Esophagus squamous epithelium (tissue), 4 donors: ENCODE data around the gene THOC1.

Source experiments
- CTCF ChIP-seq, 6 experiments: fragments of 450-650 bp in 4 of 6; fragments of 200-600 bp in 2 of 6; sonication (generic) in 2 of 6; IDR thresholded peaks; one replicate each; pipeline ENCODE4 v1.5.1; 2016 to 2019; ENCODE audit warnings: antibody characterized with exemption in 6 of 6, mild to moderate bottlenecking in 4 of 6, moderate library complexity in 4 of 6
- POLR2A ChIP-seq, 4 donors: fragments of 450-650 bp; IDR thresholded peaks; one replicate each; pipeline ENCODE4 v1.6.1; 2017; ENCODE audit warnings: antibody characterized with exemption in 4 of 4, mild to moderate bottlenecking in 4 of 4, moderate library complexity in 3 of 4

GRCh38 chr18:267380-267687 lies 513 bp downstream of the THOC1 start:
- no peak for TF ChIP-seq CTCF (IDR thresholded peaks at IDR 0.05)
- no peak for TF ChIP-seq POLR2A (IDR thresholded peaks at IDR 0.05)
